ENCODE data around the gene DIP2B.

The DIP2B gene

GRCh38 chr12:50627491-50627890 is 122.7 kb downstream of the DIP2B start:
- no peak for DNase-seq (ENCODE audit: extremely low read depth, low read depth)
- no peak for TF ChIP-seq CTCF (IDR thresholded peaks at IDR 0.05; ENCODE audit: low read depth, low read length)

GRCh38 chr12:50628394-50628793 is 123.6 kb downstream of the DIP2B start:
- no peak for TF ChIP-seq CTCF (IDR thresholded peaks at IDR 0.05; ENCODE audit: low read depth, low read length)
- no peak for DNase-seq (ENCODE audit: extremely low read depth, low read depth)

GRCh38 chr12:50633955-50634354 is 129.2 kb downstream of the DIP2B start:
- no peak for TF ChIP-seq CTCF (IDR thresholded peaks at IDR 0.05; ENCODE audit: low read depth, low read length)
- DNase-seq (ENCODE audit: extremely low read depth, low read depth), result no peak

- TF ChIP-seq CTCF (IDR thresholded peaks at IDR 0.05; ENCODE audit: low read depth, low read length), result no peak
- DNase-seq (ENCODE audit: extremely low read depth, low read depth), result no peak
Measured at GRCh38 chr12:50634379-50634778, 129.6 kb downstream of the DIP2B start.

- no peak for DNase-seq (ENCODE audit: extremely low read depth, low read depth)
- TF ChIP-seq CTCF (IDR thresholded peaks at IDR 0.05; ENCODE audit: low read depth, low read length), result no peak
Measured at GRCh38 chr12:50635364-50635763, 130.6 kb downstream of the DIP2B start.

GRCh38 chr12:50635857-50636256 is 131.1 kb downstream of the DIP2B start:
- no peak for DNase-seq (ENCODE audit: extremely low read depth, low read depth)
- no peak for TF ChIP-seq CTCF (IDR thresholded peaks at IDR 0.05; ENCODE audit: low read depth, low read length)

GRCh38 chr12:50636505-50636904 is 131.7 kb downstream of the DIP2B start:
- DNase-seq (ENCODE audit: extremely low read depth, low read depth), result no peak
- no peak for TF ChIP-seq CTCF (IDR thresholded peaks at IDR 0.05; ENCODE audit: low read depth, low read length)

Measured in AG09319 (cell line).